ENCODE results near the gene CD109. TPM values are rescaled to one million over a fixed set of nuclear protein-coding genes. Genes with fewer than 3 reads are reported as not detected.
"Not testable (repeated sequence)": the region's sequence is repeated elsewhere in the genome, so short reads cannot be mapped to it uniquely, and the experiment has no call there.

CD109 gene
- total RNA-seq, 1 experiment from 2014 or later, result 47.3 TPM

- DNase-seq (ENCODE audit: low read depth in 1 of 2, low spot score in 2 of 2), result no peak
- H3K4me1 ChIP-seq (replicated peaks), result peaks cover 25% of the 10 kb centered on the region
Measured at GRCh38 chr6:73702444-73702843, 6.4 kb downstream of the CD109 start.

GRCh38 chr6:73703466-73703865 is 7.5 kb downstream of the CD109 start:
- H3K9me3 ChIP-seq (replicated peaks), result no peaks in the 10 kb centered on the region
- H3K4me3 ChIP-seq, result no peak overlapping the region
- H3K27me3 ChIP-seq (replicated peaks), result no peaks in the 10 kb centered on the region
- H3K4me1 ChIP-seq (replicated peaks), result peaks cover 21% of the 10 kb centered on the region
- peak overlapping the region; percentile 51 for H3K27ac ChIP-seq
- H3K36me3 ChIP-seq, result peaks cover 28% of the 10 kb centered on the region
- DNase-seq (ENCODE audit: low read depth in 1 of 2, low spot score in 2 of 2), result no peak

More at GRCh38 chr6:73702444-73702843, 6.4 kb downstream of the CD109 start:
- no peak overlapping the region for H3K27ac ChIP-seq
- peaks cover 36% of the 10 kb centered on the region for H3K36me3 ChIP-seq
- no peaks in the 10 kb centered on the region for H3K27me3 ChIP-seq (replicated peaks)
- no peaks in the 10 kb centered on the region for H3K9me3 ChIP-seq (replicated peaks)
- H3K4me3 ChIP-seq, result no peak overlapping the region

- H3K27me3 ChIP-seq (replicated peaks), result no peaks in the 10 kb centered on the region
- H3K4me3 ChIP-seq, result no peak overlapping the region
- peak; percentile 88 to 93 for DNase-seq (ENCODE audit: low read depth in 1 of 2, low spot score in 2 of 2)
- H3K4me1 ChIP-seq (replicated peaks), result peaks cover 21% of the 10 kb centered on the region
- peaks cover 24% of the 10 kb centered on the region for H3K36me3 ChIP-seq
- no peaks in the 10 kb centered on the region for H3K9me3 ChIP-seq (replicated peaks)
- H3K27ac ChIP-seq, result peak overlapping the region; percentile 51
Measured at GRCh38 chr6:73704260-73704659, 8.3 kb downstream of the CD109 start.

GRCh38 chr6:73704798-73705197 is 8.8 kb downstream of the CD109 start:
- peaks cover 27% of the 10 kb centered on the region for H3K36me3 ChIP-seq

GRCh38 chr6:73706971-73707370 is 11.0 kb downstream of the CD109 start:
- Histone ChIP-seq H3K36me3 (peaks cover 22% of the 10 kb centered on the region), H3K27me3 (replicated peaks) (no peaks in the 10 kb centered on the region), H3K27ac (no peak overlapping the region), H3K9me3 (replicated peaks) (no peaks in the 10 kb centered on the region), H3K4me1 (replicated peaks) (peaks cover 28% of the 10 kb centered on the region), H3K4me3 (no peak overlapping the region)
- DNase-seq (ENCODE audit: low read depth in 1 of 2, low spot score in 2 of 2), result no peak

More at GRCh38 chr6:73704798-73705197, 8.8 kb downstream of the CD109 start:
- Histone ChIP-seq H3K4me1 (replicated peaks) (peaks cover 21% of the 10 kb centered on the region), H3K27ac (peak overlapping the region; percentile 51), H3K4me3 (no peak overlapping the region), H3K27me3 (replicated peaks) (no peaks in the 10 kb centered on the region), H3K9me3 (replicated peaks) (no peaks in the 10 kb centered on the region)
- DNase-seq (ENCODE audit: low read depth in 1 of 2, low spot score in 2 of 2), result no peak

- DNase-seq (ENCODE audit: low read depth in 1 of 2, low spot score in 2 of 2), result peak in 1 of 2 experiments; percentile 40
- peaks cover 37% of the 10 kb centered on the region for H3K4me1 ChIP-seq (replicated peaks)
- H3K27ac ChIP-seq, result no peak overlapping the region
- H3K9me3 ChIP-seq (replicated peaks), result no peaks in the 10 kb centered on the region
- H3K36me3 ChIP-seq, result peaks cover 20% of the 10 kb centered on the region
- no peaks in the 10 kb centered on the region for H3K27me3 ChIP-seq (replicated peaks)
- H3K4me3 ChIP-seq, result no peak overlapping the region
Measured at GRCh38 chr6:73710470-73710869, 14.5 kb downstream of the CD109 start.

GRCh38 chr6:73710948-73711347 is 14.9 kb downstream of the CD109 start:
- no peak overlapping the region for H3K27ac ChIP-seq
- no peaks in the 10 kb centered on the region for H3K9me3 ChIP-seq (replicated peaks)
- DNase-seq (ENCODE audit: low read depth in 1 of 2, low spot score in 2 of 2), result no peak
- H3K4me3 ChIP-seq, result no peak overlapping the region
- peaks cover 39% of the 10 kb centered on the region for H3K4me1 ChIP-seq (replicated peaks)
- no peaks in the 10 kb centered on the region for H3K27me3 ChIP-seq (replicated peaks)
- H3K36me3 ChIP-seq, result peaks cover 16% of the 10 kb centered on the region

GRCh38 chr6:73712535-73713173 is 16.7 kb downstream of the CD109 start:
- Histone ChIP-seq H3K9me3 (replicated peaks) (no peaks in the 10 kb centered on the region), H3K36me3 (peaks cover 21% of the 10 kb centered on the region), H3K4me3 (no peak overlapping the region), H3K27me3 (replicated peaks) (no peaks in the 10 kb centered on the region), H3K27ac (no peak overlapping the region), H3K4me1 (replicated peaks) (peaks cover 39% of the 10 kb centered on the region)
- no peak for DNase-seq (ENCODE audit: low read depth in 1 of 2, low spot score in 2 of 2)

GRCh38 chr6:73713426-73714147 is 17.6 kb downstream of the CD109 start:
- peaks cover 21% of the 10 kb centered on the region for H3K36me3 ChIP-seq
- peak in 1 of 2 experiments; percentile 32 for DNase-seq (ENCODE audit: low read depth in 1 of 2, low spot score in 2 of 2)
- no peaks in the 10 kb centered on the region for H3K27me3 ChIP-seq (replicated peaks)
- peak overlapping the region; percentile 22; the same call in 1 of the 2 replicates for H3K27ac ChIP-seq
- H3K4me1 ChIP-seq (replicated peaks), result peaks cover 39% of the 10 kb centered on the region
- H3K9me3 ChIP-seq (replicated peaks), result no peaks in the 10 kb centered on the region
- H3K4me3 ChIP-seq, result no peak overlapping the region

GRCh38 chr6:73715111-73715508 is 19.1 kb downstream of the CD109 start:
- not testable (repeated sequence) for H3K4me3 ChIP-seq; H3K27me3 ChIP-seq (replicated peaks); H3K9me3 ChIP-seq (replicated peaks)
- H3K27ac ChIP-seq, result peak overlapping the region; percentile 66
- H3K4me1 ChIP-seq (replicated peaks), result peaks cover 39% of the 10 kb centered on the region
- peaks cover 18% of the 10 kb centered on the region for H3K36me3 ChIP-seq
- peak; percentile 74 to 77 for DNase-seq (ENCODE audit: low read depth in 1 of 2, low spot score in 2 of 2)

- Histone ChIP-seq H3K9me3 (replicated peaks) (no peaks in the 10 kb centered on the region), H3K27ac (no peak overlapping the region), H3K4me1 (replicated peaks) (peaks cover 28% of the 10 kb centered on the region), H3K36me3 (peaks cover 11% of the 10 kb centered on the region), H3K27me3 (replicated peaks) (no peaks in the 10 kb centered on the region), H3K4me3 (no peak overlapping the region)
- DNase-seq (ENCODE audit: low read depth in 1 of 2, low spot score in 2 of 2), result no peak
Measured at GRCh38 chr6:73719046-73719445, 23.0 kb downstream of the CD109 start.

GRCh38 chr6:73722318-73723060 is 26.5 kb downstream of the CD109 start:
- peak in 1 of 2 experiments; percentile 51 for DNase-seq (ENCODE audit: low read depth in 1 of 2, low spot score in 2 of 2)
- no peaks in the 10 kb centered on the region for H3K9me3 ChIP-seq (replicated peaks)
- H3K27ac ChIP-seq, result peak overlapping the region; percentile 42
- no peaks in the 10 kb centered on the region; the same call in 1 of the 2 replicates for H3K36me3 ChIP-seq
- H3K4me1 ChIP-seq (replicated peaks), result peaks cover 11% of the 10 kb centered on the region
- no peaks in the 10 kb centered on the region for H3K27me3 ChIP-seq (replicated peaks)
- no peak overlapping the region for H3K4me3 ChIP-seq

GRCh38 chr6:73723480-73723879 is 27.5 kb downstream of the CD109 start:
- H3K9me3 ChIP-seq (replicated peaks); H3K36me3 ChIP-seq; H3K27me3 ChIP-seq (replicated peaks); DNase-seq (ENCODE audit: low read depth in 1 of 2, low spot score in 2 of 2); H3K4me3 ChIP-seq: not testable (repeated sequence)
- peak overlapping the region; percentile 42; the same call in 1 of the 2 replicates for H3K27ac ChIP-seq
- H3K4me1 ChIP-seq (replicated peaks), result peaks cover 11% of the 10 kb centered on the region

- H3K4me1 ChIP-seq (replicated peaks), result peaks cover 11% of the 10 kb centered on the region
- H3K27ac ChIP-seq, result no peak overlapping the region
- no peak for DNase-seq (ENCODE audit: low read depth in 1 of 2, low spot score in 2 of 2)
- H3K4me3 ChIP-seq, result no peak overlapping the region
- no peaks in the 10 kb centered on the region; the same call in 1 of the 2 replicates for H3K36me3 ChIP-seq
- no peaks in the 10 kb centered on the region for H3K27me3 ChIP-seq (replicated peaks)
- no peaks in the 10 kb centered on the region for H3K9me3 ChIP-seq (replicated peaks)
Measured at GRCh38 chr6:73724389-73724788, 28.4 kb downstream of the CD109 start.
